Immature natural killer cell (primary cell): ENCODE measurements around the gene GIT2. TPM values are rescaled to one million over a fixed set of nuclear protein-coding genes. Genes with fewer than 3 reads are reported as not detected.
"Not testable (repeated sequence)": the region's sequence is repeated elsewhere in the genome, so short reads cannot be mapped to it uniquely, and the experiment has no call there.

ENCODE experiments used
- DNase-seq, 3 donors: peaks; one replicate each; pipeline ENCODE4 v3.0.0; 2022; ENCODE audit warnings: mixed read lengths in 1 of 3
- H3K27ac Mint-ChIP-seq, 6 donors: one replicate each; pipeline ENCODE4 v1.8.0; 2020; ENCODE audit warnings: mixed read lengths in 6 of 6, mild to moderate bottlenecking in 5 of 6, inconsistent platforms in 4 of 6, moderate library complexity in 3 of 6
- H3K27me3 Mint-ChIP-seq, 3 donors: one replicate each; pipeline ENCODE4 v1.8.0; 2020 to 2021; ENCODE audit warnings: low read depth in 3 of 3, mild to moderate bottlenecking in 3 of 3, mixed read lengths in 3 of 3, moderate library complexity in 3 of 3, inconsistent platforms in 1 of 3
- H3K36me3 Mint-ChIP-seq, 3 donors: one replicate each; pipeline ENCODE4 v1.8.0; 2020; ENCODE audit warnings: mixed read lengths in 3 of 3, inconsistent platforms in 2 of 3, mild to moderate bottlenecking in 2 of 3
- H3K4me1 Mint-ChIP-seq, 2 donors: one replicate each; pipeline ENCODE4 v1.8.0; 2020; ENCODE audit warnings: inconsistent platforms in 2 of 2, mild to moderate bottlenecking in 2 of 2, mixed read lengths in 2 of 2, moderate library complexity in 1 of 2
- H3K4me3 Mint-ChIP-seq, 5 donors: one replicate each; pipeline ENCODE4 v1.8.0; 2020; ENCODE audit warnings: mild to moderate bottlenecking in 5 of 5, mixed read lengths in 5 of 5, inconsistent platforms in 3 of 5, moderate library complexity in 3 of 5
- H3K9me3 Mint-ChIP-seq, 6 donors: one replicate each; pipeline ENCODE4 v1.8.0; 2020; ENCODE audit warnings: mild to moderate bottlenecking in 6 of 6, mixed read lengths in 6 of 6, inconsistent platforms in 4 of 6, moderate library complexity in 3 of 6
- polyA plus RNA-seq, 3 donors: library from polyadenylated mRNA; unstranded; fragments of 300-500 nt; fragmentation: Illumina TruSeq; gene quantifications; one replicate each; pipeline ENCODE4 v1.2.3, GENCODE V29; 2021

The GIT2 gene
- polyA plus RNA-seq, 3 donors from 2014 or later: 54.6 to 100.0 (median 68.7) TPM

DNA sequence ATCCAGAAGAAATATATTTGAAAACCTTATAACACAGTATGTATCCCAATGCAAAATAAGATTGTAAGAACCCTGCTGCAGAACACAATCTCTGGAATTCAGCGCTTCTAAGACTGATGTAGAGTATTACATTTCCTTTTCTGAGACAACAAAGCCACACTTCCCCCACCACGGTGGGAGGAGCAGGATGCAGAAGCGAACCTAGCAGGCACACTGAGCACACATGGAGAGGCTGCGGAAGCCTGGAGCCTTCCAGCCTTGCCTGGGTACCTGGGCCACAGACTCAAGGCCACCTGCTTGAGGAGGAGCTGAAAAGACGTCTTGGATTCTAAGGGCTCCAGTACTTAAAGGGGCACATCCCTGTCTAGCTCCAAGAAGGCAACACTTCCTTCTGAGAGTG, 49.7 kb downstream of the GIT2 start:
- Mint-ChIP-seq H3K9me3 (no peaks in the 10 kb centered on the region), H3K4me1 (peaks cover 26 to 37% of the 10 kb centered on the region in 2 donors), H3K4me3 (no peak overlapping the region), H3K36me3 (peaks cover 14 to 53% (median 32%) of the 10 kb centered on the region in 3 donors), H3K27me3 (peaks cover 0 to 3% (median 0%) of the 10 kb centered on the region in 3 donors), H3K27ac (peak overlapping the region; percentile 13 to 81 (median 68))
- DNase-seq: no peak

DNA sequence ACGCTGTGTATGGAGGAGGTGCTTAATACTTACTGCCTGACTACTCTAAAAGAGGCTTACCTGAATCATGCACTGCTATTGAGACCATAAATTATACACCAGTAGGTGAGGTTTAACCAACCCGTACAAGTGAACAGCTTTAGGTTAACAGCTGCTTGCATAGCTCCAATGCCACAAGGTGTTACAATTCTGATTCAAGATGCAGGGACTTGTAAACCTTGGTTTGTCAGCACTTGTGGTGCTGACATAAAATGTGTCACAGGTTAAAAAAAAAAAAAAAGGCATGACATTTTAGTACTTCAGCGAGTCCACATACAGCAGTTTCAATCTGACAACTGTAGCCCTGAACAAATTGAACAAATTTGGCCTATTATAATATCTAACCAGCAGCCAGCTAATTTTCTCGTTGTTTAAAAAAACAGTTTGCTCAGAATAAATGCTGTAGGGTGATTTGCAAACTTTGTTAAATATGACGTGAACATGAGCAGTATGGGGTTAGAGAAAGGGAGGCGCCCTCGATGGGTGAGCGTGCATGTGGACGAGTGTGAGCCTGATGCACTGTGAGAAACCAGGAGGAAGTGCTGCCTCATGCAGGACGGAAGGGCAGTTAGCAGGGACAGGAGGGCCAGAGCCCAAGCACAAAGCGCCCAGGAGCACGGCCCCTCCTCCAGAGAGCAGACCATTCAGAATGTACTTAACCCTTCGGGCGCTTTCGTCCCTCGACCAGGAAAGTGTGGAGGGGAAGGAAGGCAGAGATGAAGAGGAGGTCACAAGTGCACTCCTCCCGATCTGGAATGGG, 51.4 kb downstream of the GIT2 start:
- peak overlapping the region in 4 of 5 donors; percentile 26 to 67 (median 38) for H3K4me3 Mint-ChIP-seq
- peaks cover 0 to 3% (median 0%) of the 10 kb centered on the region in 3 donors for H3K27me3 Mint-ChIP-seq
- peaks cover 29 to 43% of the 10 kb centered on the region in 2 donors for H3K4me1 Mint-ChIP-seq
- H3K9me3 Mint-ChIP-seq: no peaks in the 10 kb centered on the region
- DNase-seq: peak; percentile 20 to 39 (median 29)
- H3K36me3 Mint-ChIP-seq: peaks cover 9 to 46% (median 27%) of the 10 kb centered on the region in 3 donors
- peak overlapping the region; percentile 59 to 83 (median 78) for H3K27ac Mint-ChIP-seq

DNA sequence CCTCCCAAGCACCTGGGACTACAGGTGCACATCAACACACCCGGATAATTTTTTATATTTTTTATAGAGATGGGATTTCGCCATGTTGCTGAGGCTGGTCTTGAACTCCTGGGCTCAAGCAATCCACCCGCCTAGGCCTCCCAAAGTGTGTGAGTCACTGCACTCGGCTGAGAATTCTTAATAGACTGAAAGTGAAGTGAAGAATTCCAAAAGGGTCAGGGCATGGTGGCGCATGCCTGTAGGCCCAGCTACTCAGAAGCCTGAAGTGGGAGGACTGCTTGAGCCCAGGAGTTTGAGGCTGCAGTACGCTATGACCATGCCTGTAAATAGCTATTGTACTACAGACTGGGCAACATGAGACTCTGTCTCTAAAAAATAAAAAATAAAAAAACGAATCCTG, 52.4 kb downstream of the GIT2 start:
- peaks cover 29 to 43% of the 10 kb centered on the region in 2 donors for H3K4me1 Mint-ChIP-seq
- H3K36me3 Mint-ChIP-seq: peaks cover 8 to 45% (median 26%) of the 10 kb centered on the region in 3 donors
- H3K27ac Mint-ChIP-seq: peak overlapping the region in 3 of 6 donors; percentile 45 to 83 (median 53)
- peaks cover 0 to 3% (median 0%) of the 10 kb centered on the region in 3 donors for H3K27me3 Mint-ChIP-seq
- DNase-seq: no peak
- H3K9me3 Mint-ChIP-seq: no peaks in the 10 kb centered on the region
- no peak overlapping the region for H3K4me3 Mint-ChIP-seq

DNA sequence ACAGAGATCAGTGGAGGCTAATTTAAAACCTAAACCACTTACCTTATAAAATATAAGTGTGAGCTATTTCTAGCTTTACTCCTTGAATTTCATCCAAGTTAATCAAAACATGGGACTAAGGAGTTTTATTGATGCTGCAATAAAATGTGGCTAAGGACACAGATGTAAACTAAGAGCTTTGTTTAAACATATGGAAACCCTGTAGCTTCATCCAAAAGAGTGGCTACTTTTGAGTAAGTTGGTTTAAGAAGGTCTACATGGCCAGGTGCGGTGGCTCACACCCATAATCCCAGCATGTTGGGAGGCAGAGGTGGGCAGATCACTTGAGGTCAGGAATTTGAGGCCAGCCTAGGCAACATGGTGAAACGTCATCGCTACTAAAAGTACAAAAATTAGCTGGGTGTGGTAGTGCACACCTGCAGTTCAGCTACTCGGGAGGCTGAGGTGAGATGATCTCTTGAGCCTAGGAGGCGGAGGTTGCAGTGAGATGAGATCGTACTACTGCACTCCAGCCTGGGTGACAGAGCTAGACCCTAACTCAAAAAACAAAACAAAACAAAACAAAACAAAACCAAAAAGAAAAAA, 55.7 kb downstream of the GIT2 start:
- Mint-ChIP-seq H3K9me3 (no peaks in the 10 kb centered on the region), H3K4me3 (no peak overlapping the region), H3K27ac (peak overlapping the region in 2 of 6 donors; percentile 13 to 59), H3K36me3 (peaks cover 18 to 49% (median 20%) of the 10 kb centered on the region in 3 donors), H3K27me3 (peaks cover 0 to 3% (median 2%) of the 10 kb centered on the region in 3 donors), H3K4me1 (peaks cover 14 to 19% of the 10 kb centered on the region in 2 donors)
- DNase-seq: no peak

DNA sequence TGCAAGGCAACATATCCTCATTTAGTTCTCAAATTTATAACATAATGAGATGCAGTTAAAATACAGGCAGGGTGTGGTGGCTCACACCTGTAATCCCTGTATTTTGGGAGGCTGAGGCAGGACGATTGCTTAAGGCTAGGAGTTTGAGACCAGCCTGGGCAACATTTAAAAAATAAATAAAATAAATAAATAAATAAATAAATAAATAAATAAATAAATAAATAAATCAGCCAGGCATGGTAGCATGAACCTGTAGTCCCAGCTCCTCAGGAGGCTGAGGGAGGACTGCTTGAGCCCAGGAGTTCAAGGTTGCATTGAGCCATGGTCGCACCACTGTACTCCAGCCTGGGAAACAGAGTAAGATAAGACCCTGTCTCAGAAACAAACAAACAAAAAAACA, 56.7 kb downstream of the GIT2 start:
- no peak for DNase-seq
- H3K4me3 Mint-ChIP-seq: no peak overlapping the region
- H3K27ac Mint-ChIP-seq: peak overlapping the region in 1 of 6 donors; percentile 43
- peaks cover 6 to 10% of the 10 kb centered on the region in 2 donors for H3K4me1 Mint-ChIP-seq
- peaks cover 18 to 47% (median 20%) of the 10 kb centered on the region in 3 donors for H3K36me3 Mint-ChIP-seq
- peaks cover 0 to 2% (median 0%) of the 10 kb centered on the region in 3 donors for H3K27me3 Mint-ChIP-seq
- no peaks in the 10 kb centered on the region for H3K9me3 Mint-ChIP-seq

DNA sequence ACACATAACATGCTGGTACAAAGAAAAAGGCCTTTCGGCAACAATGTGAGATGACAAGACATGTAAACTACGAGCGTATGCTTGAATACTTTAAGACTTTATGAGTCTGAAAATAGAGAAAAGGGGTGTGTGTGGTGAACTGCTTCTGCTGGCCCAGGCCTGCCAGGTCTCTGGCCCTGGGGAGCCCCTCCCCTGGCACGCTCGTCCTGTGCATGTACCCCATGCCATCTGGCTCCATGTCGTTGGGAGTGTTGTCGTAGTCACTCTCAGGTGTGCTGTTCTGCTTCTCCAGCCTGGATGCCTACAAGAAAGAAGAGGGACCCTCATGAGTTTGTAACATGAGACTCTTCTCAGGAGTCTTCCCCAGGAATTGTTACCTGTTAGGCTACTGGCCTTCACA, 57.2 kb downstream of the GIT2 start:
- Mint-ChIP-seq H3K27ac (peak overlapping the region in 1 of 6 donors; percentile 43), H3K4me1 (peaks cover 3 to 6% of the 10 kb centered on the region in 2 donors), H3K36me3 (peaks cover 22 to 50% (median 25%) of the 10 kb centered on the region in 3 donors), H3K9me3 (no peaks in the 10 kb centered on the region), H3K4me3 (no peak overlapping the region), H3K27me3 (peaks cover 0 to 2% (median 0%) of the 10 kb centered on the region in 3 donors)
- DNase-seq: no peak

DNA sequence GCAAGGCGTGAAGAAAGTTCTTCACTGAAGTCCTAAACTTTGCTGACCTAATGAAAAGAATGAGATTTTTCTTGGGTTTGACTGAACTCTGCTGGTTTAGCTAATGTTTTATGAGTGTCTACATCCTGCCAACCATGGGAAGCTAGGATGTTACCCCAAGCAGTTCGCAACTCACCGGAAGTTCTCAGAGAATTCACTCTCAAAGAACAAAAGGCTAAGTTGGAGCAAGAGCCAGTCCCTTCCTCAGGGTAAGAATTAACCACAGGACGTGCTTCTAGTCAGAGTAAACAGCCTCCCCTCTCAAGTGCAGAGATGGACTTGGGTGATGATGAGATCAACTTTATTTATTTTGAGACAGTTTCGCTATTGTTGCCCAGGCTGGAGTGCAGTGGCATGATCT, 58.8 kb downstream of the GIT2 start:
- Mint-ChIP-seq H3K9me3 (no peaks in the 10 kb centered on the region), H3K27ac (no peak overlapping the region), H3K36me3 (peaks cover 25 to 57% (median 27%) of the 10 kb centered on the region in 3 donors), H3K4me1 (peaks cover 3 to 6% of the 10 kb centered on the region in 2 donors), H3K27me3 (peaks cover 0 to 2% (median 0%) of the 10 kb centered on the region in 3 donors), H3K4me3 (no peak overlapping the region)
- no peak for DNase-seq

DNA sequence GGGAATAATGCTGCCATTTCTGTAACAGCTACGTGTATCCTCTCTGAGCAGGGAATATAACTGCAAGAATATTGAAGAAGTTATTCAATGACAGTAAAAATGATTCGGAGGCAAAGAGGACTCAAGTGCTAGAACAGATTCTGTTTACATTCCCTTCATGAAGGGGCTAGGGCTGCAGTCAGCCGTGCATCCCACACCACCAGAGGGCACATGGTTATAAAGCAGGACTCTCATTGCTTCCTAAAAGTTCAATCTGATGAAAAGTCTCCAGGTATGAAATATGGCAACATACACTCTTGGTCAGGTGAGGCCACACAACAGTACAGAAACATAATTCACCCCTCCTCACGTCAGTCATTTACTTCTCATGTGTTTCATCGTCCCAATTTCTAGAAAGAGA, 62.1 kb downstream of the GIT2 start:
- H3K9me3 Mint-ChIP-seq: no peaks in the 10 kb centered on the region
- DNase-seq: no peak

DNA sequence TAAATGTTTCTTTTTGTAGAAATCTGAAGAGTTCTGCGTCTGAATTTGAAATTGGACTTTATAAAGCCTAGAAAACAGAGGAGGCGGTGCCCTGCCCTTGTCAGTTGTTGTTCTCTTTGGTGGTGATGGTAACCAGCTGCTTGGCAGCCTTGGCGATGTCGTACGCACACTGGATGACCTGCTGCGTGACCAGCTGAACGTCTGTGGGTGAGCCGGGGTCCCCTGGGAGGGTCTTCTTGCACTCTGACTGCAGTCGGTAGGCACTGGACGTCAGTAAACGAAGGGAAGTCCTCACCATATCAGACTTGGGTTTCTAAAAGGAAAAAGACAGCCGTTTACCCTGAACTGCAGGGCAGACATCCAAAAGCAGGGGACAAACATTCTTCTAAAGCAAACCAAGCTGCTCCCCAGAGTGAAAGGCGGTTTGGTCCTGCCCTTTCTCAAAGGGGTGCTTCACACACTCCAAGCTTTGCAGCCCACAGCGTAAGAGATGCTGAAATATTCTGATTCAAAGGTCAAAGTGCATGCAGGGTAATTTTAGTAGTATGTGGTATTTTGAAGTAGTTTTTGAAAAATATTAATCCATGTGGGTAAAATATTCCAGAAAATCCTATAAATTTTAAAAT, 63.2 kb downstream of the GIT2 start:
- DNase-seq: no peak
- peaks cover 31 to 59% (median 36%) of the 10 kb centered on the region in 3 donors for H3K36me3 Mint-ChIP-seq
- H3K9me3 Mint-ChIP-seq: no peaks in the 10 kb centered on the region
- H3K27ac Mint-ChIP-seq: no peak overlapping the region
- peaks cover 0 to 2% (median 0%) of the 10 kb centered on the region in 3 donors for H3K27me3 Mint-ChIP-seq
- no peak overlapping the region for H3K4me3 Mint-ChIP-seq
- H3K4me1 Mint-ChIP-seq: no peaks in the 10 kb centered on the region

More for the DNA sequence above, 62.1 kb downstream of the GIT2 start:
- H3K27me3 Mint-ChIP-seq: peaks cover 0 to 2% (median 0%) of the 10 kb centered on the region in 3 donors
- no peak overlapping the region for H3K4me3 Mint-ChIP-seq
- H3K36me3 Mint-ChIP-seq: peaks cover 34 to 66% (median 36%) of the 10 kb centered on the region in 3 donors
- no peaks in the 10 kb centered on the region for H3K4me1 Mint-ChIP-seq
- peak overlapping the region in 2 of 6 donors; percentile 28 to 34 for H3K27ac Mint-ChIP-seq

DNA sequence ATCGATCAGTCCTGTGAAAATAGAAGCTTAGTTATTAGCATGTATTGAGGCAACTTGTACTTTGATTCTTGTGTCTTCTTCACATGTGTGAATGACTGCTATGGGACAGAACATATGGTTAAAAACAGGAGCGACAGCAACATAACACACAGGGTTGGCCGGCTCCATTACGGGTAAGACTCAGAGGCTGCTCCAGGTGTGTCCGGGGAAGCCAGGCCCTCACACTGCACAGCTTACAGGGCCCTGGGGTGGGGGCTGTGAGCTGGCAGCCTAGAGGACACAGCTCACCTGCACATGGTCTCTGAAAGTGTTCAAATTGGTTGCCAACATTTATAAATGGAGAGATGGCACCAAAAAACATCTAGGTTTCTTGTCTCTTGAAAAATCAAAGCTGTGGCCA, 65.0 kb downstream of the GIT2 start:
- H3K36me3 Mint-ChIP-seq: peaks cover 28 to 48% (median 28%) of the 10 kb centered on the region in 3 donors
- H3K4me1 Mint-ChIP-seq: peaks cover 0 to 4% of the 10 kb centered on the region in 2 donors
- DNase-seq: no peak
- peaks cover 0 to 4% (median 0%) of the 10 kb centered on the region in 3 donors for H3K27me3 Mint-ChIP-seq
- H3K27ac Mint-ChIP-seq: no peak overlapping the region
- no peaks in the 10 kb centered on the region for H3K9me3 Mint-ChIP-seq
- H3K4me3 Mint-ChIP-seq: no peak overlapping the region

DNA sequence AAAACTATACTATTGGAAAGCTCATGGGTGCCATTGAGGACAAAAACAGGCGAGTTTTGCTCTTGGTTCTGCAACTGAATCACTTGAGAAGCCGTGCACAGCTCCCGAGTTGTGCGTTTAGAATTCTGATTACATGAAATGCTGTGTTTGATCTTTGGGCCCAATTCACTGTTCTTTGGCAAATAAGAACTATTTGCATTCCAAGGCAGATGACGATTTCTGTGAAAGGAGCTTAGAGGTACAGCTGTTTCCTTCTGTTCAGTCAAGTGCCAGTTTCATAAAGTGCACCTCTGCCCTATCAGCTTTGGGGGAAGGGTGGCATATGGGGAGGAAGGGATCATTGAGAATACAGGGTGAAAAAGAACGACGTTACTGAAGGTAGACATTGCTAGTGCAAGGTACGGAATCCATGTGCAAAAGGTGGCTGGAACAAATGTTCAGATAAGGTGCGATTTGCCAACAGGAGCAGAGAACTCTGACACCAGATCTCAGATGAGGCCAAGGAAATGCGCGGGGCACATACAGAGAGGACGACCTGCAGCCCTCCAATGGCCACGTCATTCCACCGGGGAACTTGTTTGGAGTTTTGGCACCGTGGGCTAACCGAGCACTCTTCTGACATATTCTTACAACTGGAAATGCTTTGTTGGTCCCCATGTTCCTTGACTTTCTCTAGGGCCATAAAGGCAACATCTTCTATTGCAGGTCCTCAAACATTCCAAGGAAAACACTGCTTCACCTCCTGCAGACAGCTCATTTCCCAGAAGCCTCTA, 66.0 kb downstream of the GIT2 start:
- H3K36me3 Mint-ChIP-seq: peaks cover 23 to 41% (median 25%) of the 10 kb centered on the region in 3 donors
- DNase-seq: no peak
- H3K27me3 Mint-ChIP-seq: peaks cover 0 to 4% (median 0%) of the 10 kb centered on the region in 3 donors
- no peak overlapping the region for H3K4me3 Mint-ChIP-seq
- H3K4me1 Mint-ChIP-seq: peaks cover 0 to 4% of the 10 kb centered on the region in 2 donors
- H3K9me3 Mint-ChIP-seq: no peaks in the 10 kb centered on the region
- peak overlapping the region in 3 of 6 donors; percentile 3 to 47 (median 25) for H3K27ac Mint-ChIP-seq

DNA sequence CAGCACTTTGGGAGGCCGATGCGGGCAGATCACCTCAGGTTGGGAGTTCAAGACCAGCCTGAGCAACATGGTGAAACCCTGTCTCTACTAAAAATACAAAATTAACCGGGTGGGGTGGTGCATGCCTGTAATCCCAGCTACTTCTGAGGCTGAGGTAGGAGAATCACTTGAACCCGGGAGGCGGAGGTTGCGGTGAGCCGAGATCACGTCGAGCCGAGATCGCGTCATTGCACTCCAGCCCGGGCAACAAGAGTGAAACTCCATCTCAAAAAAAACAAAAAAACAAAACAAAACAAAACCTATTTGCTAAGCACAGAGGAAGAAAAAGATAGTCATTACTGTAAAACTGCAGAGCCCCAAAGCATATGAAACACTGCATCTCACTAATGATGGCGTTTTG, 66.8 kb downstream of the GIT2 start:
- DNase-seq, H3K9me3 Mint-ChIP-seq, H3K4me1 Mint-ChIP-seq, H3K27me3 Mint-ChIP-seq, H3K27ac Mint-ChIP-seq, H3K4me3 Mint-ChIP-seq: not testable (repeated sequence)
- H3K36me3 Mint-ChIP-seq: peaks cover 23 to 36% (median 23%) of the 10 kb centered on the region in 3 donors

DNA sequence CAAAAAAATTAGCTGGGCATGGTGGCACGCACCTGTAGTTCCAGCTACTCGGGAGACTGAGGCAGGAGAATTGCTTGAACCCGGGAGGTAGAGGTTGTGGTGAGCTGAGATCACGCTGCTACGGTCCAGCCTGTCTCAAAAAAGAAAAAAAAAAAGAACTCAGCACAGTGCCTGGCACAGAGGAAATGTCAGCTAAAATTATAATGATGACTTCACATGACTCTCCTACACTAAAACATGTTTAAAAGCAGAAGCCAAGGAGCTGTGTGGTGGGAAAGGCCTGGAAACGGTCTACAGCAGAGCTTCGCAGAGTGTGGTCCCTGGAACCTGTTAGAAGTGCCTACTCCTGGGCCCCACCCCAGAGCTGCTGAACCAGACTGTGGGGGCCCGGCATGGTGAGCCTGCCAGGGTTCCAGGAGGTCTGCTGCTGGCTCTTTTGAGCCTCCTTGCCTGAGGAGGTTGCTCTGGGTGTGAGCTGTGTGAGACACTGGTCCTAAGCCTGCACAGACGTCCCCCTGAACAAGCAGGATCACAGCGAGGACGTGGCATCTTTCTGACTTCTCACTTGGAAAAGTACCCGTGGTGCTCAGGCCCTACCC, 68.0 kb downstream of the GIT2 start:
- DNase-seq: no peak
- H3K27me3 Mint-ChIP-seq: peaks cover 0 to 6% (median 1%) of the 10 kb centered on the region in 3 donors
- peaks cover 17 to 28% (median 20%) of the 10 kb centered on the region in 3 donors for H3K36me3 Mint-ChIP-seq

More for the DNA sequence above, 68.0 kb downstream of the GIT2 start:
- H3K27ac Mint-ChIP-seq: peak overlapping the region in 2 of 6 donors; percentile 12 to 58
- H3K4me3 Mint-ChIP-seq: no peak overlapping the region
- peaks cover 0 to 4% of the 10 kb centered on the region in 2 donors for H3K4me1 Mint-ChIP-seq
- no peaks in the 10 kb centered on the region for H3K9me3 Mint-ChIP-seq
